PC-9 (cell line): ENCODE measurements around the gene LRRC2. TPM values are rescaled to one million over a fixed set of nuclear protein-coding genes. Genes with fewer than 3 reads are reported as not detected.

ENCODE experiments used
- BruUV-seq: library from RNA; stranded (reverse); fragments of 400-500 nt; replicated peaks from 2 replicates; lab custom pipeline; 2021; lab: Mats Ljungman, UMichigan
- CTCF ChIA-PET: fragments of 300-600 bp; sonication (Branson Sonifier 250); formaldehyde crosslinking; loops from one replicate; lab custom pipeline; 2022; ENCODE audit warnings: antibody characterized with exemption; lab: Charles Lee
- POLR2A ChIA-PET: fragments of 300-600 bp; sonication (Branson Sonifier 250); formaldehyde crosslinking; loops from one replicate; lab custom pipeline; 2022; ENCODE audit warnings: antibody characterized with exemption; ENCODE audit not compliant: unreplicated experiment; lab: Charles Lee
- DNase-seq, 2 experiments: peaks; one replicate each; pipeline versions ENCODE4 v3.0.0 to v3.0.0-alpha.2; 2015 to 2022; ENCODE audit warnings: mixed read lengths in 1 of 2
- H2AFZ ChIP-seq: fragments of 200-600 bp; sonication (generic); 2 replicates; pipeline ENCODE4 v1.8.1; 2017; ENCODE audit warnings: antibody characterized with exemption
- H3F3A ChIP-seq: fragments of 200-600 bp; sonication (generic); 2 replicates; pipeline ENCODE4 v1.8.1; 2017; ENCODE audit warnings: antibody characterized with exemption, mild to moderate bottlenecking, low read depth; ENCODE audit not compliant: insufficient read depth
- H3K27ac ChIP-seq: fragments of 200-600 bp; sonication (generic); 2 replicates; pipeline ENCODE4 v1.6.1; 2016; ENCODE audit warnings: mixed run types
- H3K27me3 ChIP-seq: fragments of 200-600 bp; sonication (generic); 2 replicates; pipeline ENCODE4 v1.6.1; 2016; ENCODE audit warnings: low read depth, mixed run types; ENCODE audit not compliant: insufficient read depth
- H3K36me3 ChIP-seq: fragments of 200-600 bp; sonication (generic); 2 replicates; pipeline ENCODE4 v1.6.1; 2016; ENCODE audit warnings: low read depth, mixed run types
- H3K4me1 ChIP-seq: fragments of 200-600 bp; sonication (generic); replicated peaks from 2 replicates; pipeline ENCODE4 v1.6.1; 2016; ENCODE audit warnings: mixed run types; ENCODE audit not compliant: insufficient read depth
- H3K4me2 ChIP-seq: fragments of 200-600 bp; sonication (generic); 2 replicates; pipeline ENCODE4 v1.6.1; 2017; ENCODE audit warnings: mixed run types
- H3K4me3 ChIP-seq: fragments of 200-600 bp; sonication (generic); 2 replicates; pipeline ENCODE4 v1.6.1; 2016; ENCODE audit warnings: mixed run types
- H3K79me2 ChIP-seq: fragments of 200-600 bp; sonication (generic); 2 replicates; pipeline ENCODE4 v1.6.1; 2017; ENCODE audit warnings: low read depth, mixed run types
- H3K9me2 ChIP-seq: fragments of 200-600 bp; sonication (generic); 2 replicates; pipeline ENCODE4 v1.8.1; 2017; ENCODE audit warnings: mild to moderate bottlenecking; ENCODE audit not compliant: insufficient read depth
- H3K9me3 ChIP-seq: fragments of 200-600 bp; sonication (generic); 2 replicates; pipeline ENCODE4 v1.8.1; 2016; ENCODE audit warnings: low read depth; ENCODE audit not compliant: insufficient read depth
- H4K20me1 ChIP-seq: fragments of 200-600 bp; sonication (generic); 2 replicates; pipeline ENCODE4 v1.8.1; 2017; ENCODE audit not compliant: insufficient read depth
- CTCF ChIP-seq: fragments of 200-600 bp; sonication (generic); conservative IDR thresholded peaks from 2 replicates; pipeline ENCODE4 v1.6.1; 2017; ENCODE audit warnings: mixed run types, antibody characterized with exemption, mild to moderate bottlenecking, moderate library complexity
- EZH2 ChIP-seq: fragments of 200-600 bp; sonication (generic); IDR thresholded peaks from 2 replicates; pipeline ENCODE4 v1.8.0; 2017; ENCODE audit warnings: antibody characterized with exemption, low read depth
- intact Hi-C: fragments of 100-400 bp; cut with micrococcal nuclease; formaldehyde crosslinking; loops from one replicate; pipeline ENCODE4 v1.10.0; 2022; ENCODE audit not compliant: unreplicated experiment
- total RNA-seq: library from RNA; stranded (reverse); gene quantifications from 2 replicates; pipeline ENCODE4 v1.2.3, GENCODE V29; 2021

LRRC2 gene
- total RNA-seq, 1 experiment from 2014 or later = 0.22 TPM

- intact Hi-C loops = no loop called here
- CTCF ChIA-PET = interaction anchor here (0.7 kb wide), 1 partner anchor 9 kb away, joined by 3 read pairs; no protein-coding TSS in a partner anchor
These were observed 45.6 kb downstream of the LRRC2 start for GRCh38 chr3:46520531-46520930.

GRCh38 chr3:46519952-46520351 is 46.1 kb downstream of the LRRC2 start:
- Histone ChIP-seq H3F3A (peaks cover 22% of the 10 kb centered on the region), H2AFZ (no peak overlapping the region), H3K4me3 (no peak overlapping the region), H3K79me2 (no peaks in the 10 kb centered on the region), H3K4me1 (peaks cover 26% of the 10 kb centered on the region), H3K9me3 (no peaks in the 10 kb centered on the region), H3K27me3 (no peaks in the 10 kb centered on the region), H3K27ac (no peak overlapping the region), H4K20me1 (no peaks in the 10 kb centered on the region), H3K4me2 (no peak overlapping the region), H3K9me2 (no peaks in the 10 kb centered on the region), H3K36me3 (no peaks in the 10 kb centered on the region)
- intact Hi-C loops = no loop called here
- CTCF ChIA-PET = interaction anchor here (0.6 kb wide), 1 partner anchor 114 kb away, joined by 3 read pairs; no protein-coding TSS in a partner anchor
- DNase-seq = no peak
- no TSS peak for BruUV-seq
- POLR2A ChIA-PET = no interaction called here
- TF ChIP-seq CTCF (no peak), EZH2 (no peak)

More at GRCh38 chr3:46520531-46520930, 45.6 kb downstream of the LRRC2 start:
- Histone ChIP-seq H3K4me2 (no peak overlapping the region), H3K4me1 (peaks cover 26% of the 10 kb centered on the region), H3F3A (peaks cover 22% of the 10 kb centered on the region), H3K9me3 (no peaks in the 10 kb centered on the region), H3K79me2 (no peaks in the 10 kb centered on the region), H3K4me3 (no peak overlapping the region), H3K36me3 (no peaks in the 10 kb centered on the region), H4K20me1 (no peaks in the 10 kb centered on the region), H3K27ac (no peak overlapping the region), H3K9me2 (no peaks in the 10 kb centered on the region), H2AFZ (no peak overlapping the region), H3K27me3 (no peaks in the 10 kb centered on the region)
- BruUV-seq = no TSS peak
- no peak for TF ChIP-seq EZH2
- no peak for TF ChIP-seq CTCF
- POLR2A ChIA-PET = no interaction called here
- DNase-seq = no peak

- Histone ChIP-seq H4K20me1 (no peaks in the 10 kb centered on the region), H3K27me3 (no peaks in the 10 kb centered on the region), H2AFZ (no peak overlapping the region), H3K4me3 (no peak overlapping the region), H3K79me2 (no peaks in the 10 kb centered on the region), H3K4me1 (peaks cover 26% of the 10 kb centered on the region), H3F3A (peaks cover 22% of the 10 kb centered on the region), H3K9me2 (no peaks in the 10 kb centered on the region), H3K27ac (peak overlapping the region; percentile 75), H3K9me3 (no peaks in the 10 kb centered on the region), H3K36me3 (no peaks in the 10 kb centered on the region), H3K4me2 (peak overlapping the region; percentile 37; the same call in 1 of the 2 replicates)
- no TSS peak for BruUV-seq
- no peak for DNase-seq
- ChIA-PET POLR2A (no interaction called here), CTCF (interaction anchor here (1.5 kb wide), 1 partner anchor 30 kb away, joined by 7 read pairs; no protein-coding TSS in a partner anchor)
- TF ChIP-seq EZH2 (no peak), CTCF (no peak)
- intact Hi-C loops = loop anchor here (2.0 kb wide), 2 partner anchors 29 to 41 kb away; no protein-coding TSS in a partner anchor
These were observed 48.3 kb downstream of the LRRC2 start for GRCh38 chr3:46517784-46518181.
